NCI-H524 (cell line): ENCODE measurements around the gene PEX1.
"Not testable (repeated sequence)": the region's sequence is repeated elsewhere in the genome, so short reads cannot be mapped to it uniquely, and the experiment has no call there.

Source experiments
- DNase-seq, 2 experiments: peaks; one replicate each; lab custom pipeline; 2025; lab: John Stamatoyannopoulos, UW

The PEX1 gene

GRCh38 chr7:92528188-92528957 is at the start of gene PEX1, which contains the start of gene RBM48:
TSS of gene PEX1 (minus strand) at chr7:92528520. CDS start at chr7:92528435, 85 bp downstream.
TSS of gene RBM48 (plus strand) at chr7:92528795. CDS start at chr7:92528814, 19 bp downstream.
- peak; percentile 98 to 99 for DNase-seq

GRCh38 chr7:92576296-92576695 is 48.0 kb upstream of the PEX1 start:
- no peak for DNase-seq

DNA sequence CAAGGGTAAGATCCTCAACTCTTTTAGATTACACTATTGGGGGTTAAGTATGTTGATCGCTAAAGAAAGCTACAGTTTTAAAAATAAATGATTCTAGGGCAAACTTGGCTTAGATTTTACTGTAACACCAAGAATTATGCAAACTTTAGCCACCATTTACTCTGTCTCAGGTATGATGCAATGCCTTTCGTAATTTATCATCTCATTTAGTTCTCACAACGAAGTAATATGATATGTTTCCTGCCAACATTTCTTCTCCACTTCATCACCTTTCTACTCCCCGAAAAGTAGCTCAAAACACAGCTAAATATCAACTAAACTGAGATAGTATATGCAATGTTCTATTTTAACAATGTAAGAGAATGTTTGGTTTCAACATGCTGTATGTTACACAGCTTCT is 40.8 kb upstream of the PEX1 start:
- no peak for DNase-seq

DNA sequence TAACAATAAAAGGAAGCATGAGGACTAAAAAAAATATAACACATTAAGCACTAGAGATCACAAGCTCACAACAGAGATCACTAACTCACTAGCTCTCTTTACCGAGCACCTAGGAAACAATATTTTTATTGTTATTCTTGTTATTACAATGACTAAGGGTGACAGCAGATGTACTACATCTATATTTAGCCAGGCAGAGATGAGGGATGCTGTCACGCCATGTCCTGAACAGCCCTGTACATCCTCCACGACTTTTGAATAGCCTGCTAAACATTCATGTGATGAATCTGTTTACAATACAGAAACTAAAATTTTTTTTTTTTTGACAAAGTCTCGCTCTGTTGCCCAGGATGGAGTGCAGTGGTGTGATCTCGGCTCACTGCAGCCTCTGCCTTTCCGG is 39.1 kb upstream of the PEX1 start:
- DNase-seq: no peak

DNA sequence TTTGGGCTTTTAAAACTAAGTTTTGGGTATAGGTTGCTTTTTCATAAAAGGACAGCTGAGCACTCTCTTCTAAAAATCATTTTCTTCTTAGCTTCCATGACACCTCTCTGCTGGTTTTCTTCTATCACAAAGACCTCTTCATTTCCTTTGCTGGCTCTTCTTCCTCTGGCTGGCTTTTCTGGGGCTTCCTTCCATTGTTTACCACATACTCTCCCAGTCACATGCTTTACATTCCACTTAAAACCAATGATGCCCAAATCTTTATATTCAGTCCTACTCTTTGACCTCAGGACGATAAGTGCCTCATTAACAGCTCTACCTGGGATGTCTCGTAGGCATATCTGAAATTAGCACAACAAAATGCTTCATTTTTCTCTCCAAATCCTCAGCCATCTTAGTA is 35.0 kb upstream of the PEX1 start:
- no peak for DNase-seq

GRCh38 chr7:92560602-92561001 is 32.3 kb upstream of the PEX1 start:
- no peak for DNase-seq

- no peak for DNase-seq
Measured at GRCh38 chr7:92557808-92558362, 29.6 kb upstream of the PEX1 start.

DNA sequence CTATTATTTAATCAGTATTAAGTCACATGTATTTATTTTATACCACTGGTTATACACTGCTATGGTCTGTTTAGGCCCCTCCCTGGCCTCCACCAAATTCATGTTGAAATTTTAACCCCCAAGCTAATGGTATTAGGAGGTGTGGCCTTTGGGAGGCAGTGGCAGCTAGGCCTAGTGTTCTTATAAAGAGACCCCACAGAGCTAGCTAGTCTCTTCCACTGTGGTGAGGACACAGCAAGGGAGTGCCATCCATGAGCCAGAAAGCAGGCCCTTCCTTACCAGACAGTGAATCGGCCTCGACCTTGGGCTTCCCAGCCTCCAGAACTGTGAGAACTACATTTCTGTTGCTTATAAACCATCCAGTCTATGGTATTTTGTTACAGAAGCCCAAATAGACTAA is 28.9 kb upstream of the PEX1 start:
- no peak for DNase-seq

DNA sequence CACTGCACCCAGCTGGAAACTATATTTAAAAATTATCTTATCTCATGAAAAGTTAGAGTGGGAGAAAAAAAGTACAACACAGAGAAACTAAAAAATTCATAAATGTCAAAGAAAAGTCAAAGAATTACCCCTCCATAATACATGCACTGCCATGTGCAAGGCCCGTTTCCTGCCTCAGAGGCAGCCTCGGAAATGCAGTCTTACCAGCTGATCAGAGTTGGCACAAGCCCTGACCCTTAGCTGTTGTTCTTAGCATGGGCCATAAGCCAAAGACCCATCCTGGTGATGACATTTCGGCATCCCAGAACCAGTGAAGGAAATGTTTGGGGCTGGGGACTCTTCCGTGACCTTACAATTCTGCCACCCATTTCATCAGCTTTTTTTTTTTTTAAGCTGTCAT is 21.9 kb upstream of the PEX1 start:
- DNase-seq: no peak

- DNase-seq: no peak
Measured at GRCh38 chr7:92547579-92547978, 19.3 kb upstream of the PEX1 start.

DNA sequence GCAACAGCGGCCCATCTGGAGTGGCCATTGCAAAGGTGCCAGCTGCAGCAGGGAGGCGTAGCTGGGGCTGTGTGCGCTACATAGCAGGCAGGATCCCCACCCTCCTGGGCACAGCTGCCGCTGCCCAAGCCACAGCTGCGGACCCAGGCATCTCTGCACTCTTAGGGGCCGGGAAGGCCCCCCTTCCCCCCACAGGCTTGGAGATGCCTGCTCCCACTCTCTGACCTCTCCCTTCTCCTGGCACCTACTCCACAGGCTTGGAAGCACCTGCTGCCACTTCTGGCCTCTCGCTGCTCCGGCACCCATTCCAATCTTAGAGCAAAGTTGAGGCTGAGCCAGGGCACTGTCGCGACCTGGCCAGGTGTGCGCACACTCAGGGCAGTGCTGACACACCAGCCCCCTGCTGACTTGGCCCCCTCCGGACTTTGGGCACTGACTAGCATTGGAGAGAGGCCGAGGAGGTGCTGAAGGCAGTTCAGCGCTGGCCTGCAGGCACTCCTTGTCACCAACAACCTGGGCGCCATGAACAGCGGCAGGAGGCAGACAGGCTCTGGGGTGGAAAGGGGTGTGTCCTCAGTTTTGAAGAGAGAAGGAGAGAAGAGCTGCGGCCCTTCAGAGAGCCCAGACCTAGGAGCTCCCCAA is 18.7 kb upstream of the PEX1 start:
- DNase-seq: peak in 1 of 2 experiments; percentile 17

DNA sequence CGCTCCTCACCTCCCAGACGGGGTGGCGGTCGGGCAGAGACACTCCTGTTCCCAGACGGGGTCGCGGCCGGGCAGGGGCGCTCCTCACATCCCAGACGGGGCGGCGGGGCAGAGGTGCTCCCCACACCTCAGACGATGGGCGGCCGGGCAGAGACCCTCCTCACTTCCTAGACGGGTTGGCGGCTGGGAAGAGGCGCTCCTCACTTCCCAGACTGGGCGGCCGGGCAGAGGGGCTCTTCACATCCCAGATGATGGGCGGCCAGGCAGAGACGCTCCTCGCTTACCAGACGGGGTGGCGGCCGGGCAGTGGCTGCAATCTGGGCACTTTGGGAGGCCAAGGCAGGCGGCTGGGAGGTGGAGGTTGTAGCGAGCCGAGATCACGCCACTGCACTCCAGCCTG is 16.8 kb upstream of the PEX1 start:
- DNase-seq: not testable (repeated sequence)

DNA sequence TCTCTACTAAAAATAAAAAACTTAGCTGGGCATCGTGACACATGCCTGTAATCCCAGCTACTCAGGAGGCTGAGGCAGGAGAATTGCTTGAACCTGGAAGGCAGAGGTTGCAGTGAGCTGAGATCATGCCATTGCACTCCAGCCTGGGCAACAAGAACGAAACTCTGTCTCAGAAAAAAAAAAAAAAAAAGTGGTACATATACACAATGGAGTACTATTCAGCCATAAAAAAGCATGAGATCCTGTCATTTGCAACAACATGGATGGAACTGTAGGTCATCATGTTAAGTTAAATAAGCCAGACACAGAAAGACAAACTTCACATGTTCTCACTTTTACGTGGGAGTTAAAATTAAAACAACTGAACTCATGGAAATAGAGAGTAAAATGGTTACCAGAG is 15.2 kb upstream of the PEX1 start:
- not testable (repeated sequence) for DNase-seq

DNA sequence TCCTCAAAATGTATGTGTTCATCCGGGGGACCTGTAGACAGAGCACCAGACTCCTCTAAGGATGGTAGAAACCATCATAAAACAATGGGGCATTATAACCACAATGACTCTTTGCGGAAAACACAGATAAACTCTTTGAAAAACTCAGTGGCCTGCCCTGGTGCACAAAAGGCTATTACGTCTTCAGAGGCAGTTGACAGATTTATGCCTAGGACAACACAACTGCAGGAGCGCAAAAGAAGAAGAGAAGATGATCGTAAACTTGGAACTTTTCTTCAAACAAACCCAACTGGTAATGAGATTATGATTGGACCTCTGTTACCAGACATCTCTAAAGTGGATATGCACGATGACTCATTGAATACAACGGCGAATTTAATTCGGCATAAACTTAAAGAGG is 6.3 kb upstream of the PEX1 start:
- no peak for DNase-seq

GRCh38 chr7:92528958-92529264 is 591 bp upstream of the PEX1 start:
- no peak for DNase-seq

DNA sequence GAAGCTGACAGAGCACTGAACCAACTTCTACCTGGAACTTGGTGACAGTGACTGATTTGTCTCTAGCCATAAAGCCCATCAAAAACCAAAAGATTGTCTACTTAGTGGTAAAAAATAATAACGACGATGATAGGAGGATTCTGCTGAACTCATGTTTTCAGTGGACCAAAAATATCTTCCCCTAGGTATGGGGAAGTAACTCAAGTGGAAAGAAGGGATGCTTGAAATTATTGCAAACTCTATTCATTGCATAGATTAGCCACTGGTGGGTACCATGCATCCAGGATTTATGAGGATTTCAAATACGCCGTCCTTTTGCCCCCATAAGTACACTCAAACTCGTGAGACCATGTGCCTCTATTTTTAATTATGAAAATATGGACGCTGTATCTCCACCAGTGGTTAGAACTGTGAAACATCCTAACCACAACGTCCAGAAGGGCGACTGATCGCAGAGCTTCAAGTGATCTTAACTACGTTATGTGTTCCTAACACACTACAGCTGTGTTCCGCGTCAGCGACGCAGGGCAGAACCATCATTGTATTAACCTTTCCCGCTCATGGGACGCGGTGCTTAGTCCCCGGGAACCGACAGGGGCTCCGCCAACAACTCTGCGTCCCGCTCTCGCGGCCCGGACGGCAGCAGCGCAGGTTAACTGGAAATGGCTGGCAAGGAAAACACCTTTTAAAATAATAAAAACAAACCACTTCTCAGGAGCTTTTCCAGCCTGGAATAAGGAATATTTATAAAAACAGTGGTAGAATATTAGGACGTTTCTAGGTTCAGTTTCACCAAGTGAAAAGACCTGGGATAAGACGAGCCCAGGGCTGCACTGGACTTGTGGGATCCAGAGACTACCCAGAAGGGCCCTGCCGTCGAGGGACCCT is 776 bp downstream of the PEX1 start:
- DNase-seq: peak; percentile 66 to 81

- no peak for DNase-seq
Measured at GRCh38 chr7:92523110-92523509, 5.2 kb downstream of the PEX1 start.

DNA sequence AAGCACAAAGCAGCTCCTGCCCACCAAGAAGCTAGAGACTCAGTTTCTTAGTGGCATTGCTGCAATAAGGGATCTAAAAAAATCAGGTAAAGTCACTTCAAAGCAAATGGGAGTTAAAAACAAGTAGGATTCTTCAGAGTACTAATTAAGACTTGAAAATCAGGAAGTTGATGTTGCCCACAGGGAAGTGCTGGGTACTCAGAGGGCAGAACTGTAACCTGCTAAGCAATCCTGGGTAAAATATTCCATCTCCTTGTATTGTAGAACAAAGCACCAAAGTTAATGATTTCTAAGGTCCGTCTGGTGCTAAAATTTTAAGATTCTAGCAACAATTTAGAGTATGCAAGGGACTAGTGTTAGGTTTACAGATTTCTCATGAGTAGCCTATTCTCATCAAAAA is 8.3 kb downstream of the PEX1 start:
- DNase-seq: no peak

DNA sequence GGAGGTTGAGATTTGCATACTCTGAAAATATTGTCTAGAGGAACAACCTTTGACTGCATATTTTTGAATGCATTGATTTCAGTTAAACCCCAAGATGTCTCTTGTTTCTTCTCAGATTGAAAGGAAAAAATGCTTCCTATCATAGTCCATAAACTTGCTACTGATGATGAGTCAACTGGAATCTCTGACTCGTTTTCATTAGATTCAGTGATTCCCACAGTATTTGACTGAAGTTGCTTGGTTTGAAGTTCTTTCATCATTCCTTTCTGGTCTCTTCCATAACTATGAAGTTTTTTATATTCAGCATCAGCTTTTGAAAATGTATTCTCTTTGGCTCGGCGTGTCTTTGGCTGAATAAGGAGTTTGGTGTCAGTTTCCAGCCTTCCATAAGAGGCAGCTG is 10.7 kb downstream of the PEX1 start:
- no peak for DNase-seq

DNA sequence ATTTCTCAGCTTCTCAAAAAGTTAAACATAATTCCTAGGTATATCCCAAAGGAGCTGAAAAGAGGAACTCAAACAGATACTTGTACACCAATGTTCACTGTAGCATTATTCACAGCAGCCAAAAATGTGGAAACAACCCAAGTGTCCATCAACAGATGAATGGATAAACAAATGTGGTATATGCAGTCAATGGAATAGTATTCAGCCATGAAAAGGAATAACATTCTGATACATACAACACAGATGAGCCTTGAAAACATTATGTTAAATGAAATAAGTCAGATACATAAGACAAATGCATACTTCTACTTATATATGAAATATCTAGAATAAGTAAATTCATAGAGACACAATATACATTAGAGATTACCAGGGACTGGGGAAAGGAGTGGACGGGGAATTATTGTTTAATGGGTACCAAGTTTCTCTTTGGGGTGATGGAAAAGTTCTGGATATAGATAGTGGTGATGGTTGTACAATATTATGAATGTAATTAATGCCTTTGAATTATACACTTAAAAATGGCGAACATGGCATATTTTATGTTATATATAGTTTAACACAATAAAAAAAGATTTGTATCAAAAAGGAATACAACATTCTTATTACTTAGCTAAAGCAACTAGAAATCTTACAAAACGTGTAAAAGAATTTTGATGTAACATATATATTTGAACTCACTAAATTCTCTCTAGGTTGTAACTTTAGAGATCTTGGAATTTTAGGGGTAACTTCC is 15.0 kb downstream of the PEX1 start:
- DNase-seq: no peak

DNA sequence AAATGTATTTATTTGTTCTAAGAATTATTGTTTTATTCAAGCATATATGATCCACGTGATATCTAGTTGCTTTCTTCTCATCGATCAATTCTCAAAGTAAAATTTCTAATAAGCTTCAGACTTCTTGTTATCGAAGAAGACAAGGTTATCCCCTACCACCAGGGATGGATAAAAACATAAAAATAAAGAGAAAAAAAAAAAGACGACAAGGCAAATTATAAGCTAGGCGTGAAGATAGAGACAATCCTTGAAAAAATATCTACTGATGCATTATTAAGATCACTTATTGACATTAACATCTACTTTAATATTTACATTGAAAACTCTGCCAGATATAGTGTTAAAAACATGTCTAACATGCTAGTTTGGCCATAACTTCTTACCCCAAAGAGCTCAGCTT is 19.4 kb downstream of the PEX1 start:
- DNase-seq: no peak

DNA sequence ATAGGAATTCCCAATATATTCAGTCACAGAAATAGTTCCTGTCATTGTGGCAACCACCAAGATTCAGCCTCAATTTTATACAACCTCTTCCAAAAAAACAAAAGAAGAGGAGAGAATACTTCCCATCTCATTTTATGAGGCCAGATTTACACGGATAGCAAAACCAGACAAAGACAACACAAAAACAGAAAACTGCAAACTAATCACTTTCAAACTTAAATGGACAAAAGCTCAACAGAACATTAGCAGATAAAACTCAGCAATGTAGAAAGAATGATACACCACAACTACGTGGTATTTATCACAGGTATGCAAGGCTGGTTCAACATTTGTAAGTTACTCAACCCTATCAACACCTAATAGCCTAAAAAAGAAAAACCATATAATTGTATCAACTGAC is 22.0 kb downstream of the PEX1 start:
- DNase-seq: no peak
